Body of pancreas (tissue), 4 donors: ENCODE results near the gene SUMF2. TPM values are rescaled to one million over a fixed set of nuclear protein-coding genes. Genes with fewer than 3 reads are reported as not detected.
A peak's percentile ranks its signal among the peaks of the same experiment; 100 is the strongest.
"Not testable (repeated sequence)": the region's sequence is repeated elsewhere in the genome, so short reads cannot be mapped to it uniquely, and the experiment has no call there.

ENCODE experiments used
- ATAC-seq: fragments of 150-250 bp; one replicate; pipeline ENCODE4 v1.9.1; 2016
- DNase-seq, 4 donors: peaks; one replicate each; pipeline ENCODE4 v3.0.0-alpha.2; 2019
- H3K27ac ChIP-seq, 4 donors: fragments of 200-600 bp; sonication (generic); 1 replicate in 3 of 4; 2 replicates in 1 of 4; pipeline versions ENCODE4 v1.5.1 to v1.6.1; 2016 to 2019; ENCODE audit warnings: mild to moderate bottlenecking in 1 of 4, mixed read lengths in 1 of 4, moderate library complexity in 1 of 4
- H3K27me3 ChIP-seq, 2 donors: fragments of 200-600 bp; sonication (generic); one replicate each; pipeline ENCODE4 v1.6.0; 2016; ENCODE audit warnings: mild to moderate bottlenecking in 1 of 2
- H3K36me3 ChIP-seq, 2 donors: fragments of 200-600 bp; sonication (generic); replicated peaks in 1 of 2; 2 replicates each; pipeline ENCODE4 v1.5.1; 2016; ENCODE audit warnings: low read depth in 2 of 2; ENCODE audit not compliant: insufficient read depth in 1 of 2
- H3K4me1 ChIP-seq: fragments of 200-600 bp; sonication (generic); one replicate; pipeline ENCODE4 v1.6.0; 2016
- H3K4me3 ChIP-seq, 2 donors: fragments of 200-600 bp; sonication (generic); 1 replicate in 1 of 2; 2 replicates in 1 of 2; pipeline ENCODE4 v1.5.1; 2016 to 2019
- H3K9me3 ChIP-seq, 3 donors: fragments of 200-600 bp; sonication (generic); 1 replicate in 2 of 3; 2 replicates in 1 of 3; pipeline ENCODE4 v1.5.1; 2016
- POLR2A ChIP-seq, 3 donors: fragments of 450-650 bp; IDR thresholded peaks; one replicate each; pipeline ENCODE4 v1.6.1; 2016; ENCODE audit warnings: antibody characterized with exemption in 3 of 3, mild to moderate bottlenecking in 2 of 3
- WGBS, 2 donors: methylation state at CpG; one replicate each; pipeline ENCODE4 v1.1.5; 2017; 5-methylcytosine and 5-hydroxymethylcytosine counted together
- intact Hi-C: fragments of 100-400 bp; cut with DNase I; formaldehyde crosslinking; loops from one replicate; pipeline ENCODE4 v1.15.1; 2023
- total RNA-seq, 2 donors: library from RNA; depleted of rRNA; stranded (reverse); fragments of >200 nt; gene quantifications; one replicate each; pipeline ENCODE4 v1.1.0, GENCODE V29; 2016
- TF ChIP-seq, protein P1 (sequence below), 7 experiments: fragments of 450-650 bp in 4 of 7; fragments of 200-600 bp in 3 of 7; sonication (generic) in 3 of 7; IDR thresholded peaks; one replicate each; pipeline ENCODE4 v1.5.1; 2016 to 2019; ENCODE audit warnings: antibody characterized with exemption in 7 of 7

Gene SUMF2
- total RNA-seq, 2 donors from 2014 or later, result 105 to 143 TPM

GRCh38 chr7:56028942-56029630 lies 35.0 kb upstream of the SUMF2 start:
- intact Hi-C loops, result no loop called here
- Histone ChIP-seq H3K4me1 (peaks cover 17% of the 10 kb centered on the region), H3K4me3 (no peak overlapping the region), H3K27me3 (no peaks in the 10 kb centered on the region), H3K9me3 (no peaks in the 10 kb centered on the region), H3K27ac (peak overlapping the region in 1 of 4 donors; percentile 8), H3K36me3 (peaks cover 0 to 2% of the 10 kb centered on the region in 2 donors)
- TF ChIP-seq, protein P1, sequence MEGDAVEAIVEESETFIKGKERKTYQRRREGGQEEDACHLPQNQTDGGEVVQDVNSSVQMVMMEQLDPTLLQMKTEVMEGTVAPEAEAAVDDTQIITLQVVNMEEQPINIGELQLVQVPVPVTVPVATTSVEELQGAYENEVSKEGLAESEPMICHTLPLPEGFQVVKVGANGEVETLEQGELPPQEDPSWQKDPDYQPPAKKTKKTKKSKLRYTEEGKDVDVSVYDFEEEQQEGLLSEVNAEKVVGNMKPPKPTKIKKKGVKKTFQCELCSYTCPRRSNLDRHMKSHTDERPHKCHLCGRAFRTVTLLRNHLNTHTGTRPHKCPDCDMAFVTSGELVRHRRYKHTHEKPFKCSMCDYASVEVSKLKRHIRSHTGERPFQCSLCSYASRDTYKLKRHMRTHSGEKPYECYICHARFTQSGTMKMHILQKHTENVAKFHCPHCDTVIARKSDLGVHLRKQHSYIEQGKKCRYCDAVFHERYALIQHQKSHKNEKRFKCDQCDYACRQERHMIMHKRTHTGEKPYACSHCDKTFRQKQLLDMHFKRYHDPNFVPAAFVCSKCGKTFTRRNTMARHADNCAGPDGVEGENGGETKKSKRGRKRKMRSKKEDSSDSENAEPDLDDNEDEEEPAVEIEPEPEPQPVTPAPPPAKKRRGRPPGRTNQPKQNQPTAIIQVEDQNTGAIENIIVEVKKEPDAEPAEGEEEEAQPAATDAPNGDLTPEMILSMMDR (IDR thresholded peaks at IDR 0.05), result no peak
- no peak for TF ChIP-seq POLR2A (IDR thresholded peaks at IDR 0.05)
- 60 to 62% methylated on average over 9 of the region's 9 CpGs for WGBS, 2 donors
- DNase-seq (no peak), ATAC-seq (no peak)

DNA sequence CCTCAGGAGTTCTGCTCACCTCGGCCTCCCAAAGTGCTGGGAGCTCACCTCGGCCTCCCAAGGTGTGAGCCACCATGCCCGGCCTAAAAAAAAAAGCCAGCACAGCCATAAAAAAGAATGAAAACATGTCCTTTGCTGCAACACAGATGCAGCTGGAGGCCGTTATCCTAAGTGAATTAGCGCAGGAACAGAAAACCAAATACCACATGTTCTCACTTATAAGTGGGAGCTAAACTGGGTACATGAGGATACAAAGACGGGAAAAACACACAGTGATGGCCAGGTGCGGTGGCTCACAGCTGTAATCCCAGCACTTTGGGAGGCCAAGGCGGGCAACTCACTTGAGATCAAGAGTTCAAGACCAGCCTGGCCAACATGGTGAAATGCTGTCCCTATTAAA lies 33.7 kb upstream of the SUMF2 start:
- ATAC-seq (no peak), DNase-seq (no peak)
- H3K36me3 ChIP-seq, result peaks cover 0 to 2% of the 10 kb centered on the region in 2 donors
- no peak overlapping the region for H3K4me3 ChIP-seq
- H3K27ac ChIP-seq, result no peak overlapping the region
- no peaks in the 10 kb centered on the region for H3K27me3 ChIP-seq
- intact Hi-C loops, result no loop called here
- no peaks in the 10 kb centered on the region for H3K9me3 ChIP-seq
- no peak for TF ChIP-seq POLR2A (IDR thresholded peaks at IDR 0.05)
- TF ChIP-seq, protein P1 (IDR thresholded peaks at IDR 0.05), result no peak
- WGBS, 2 donors, result 91 to 93% methylated on average over 8 of the region's 8 CpGs
- H3K4me1 ChIP-seq, result peaks cover 17% of the 10 kb centered on the region

GRCh38 chr7:56031556-56031955 lies 32.5 kb upstream of the SUMF2 start:
- H3K9me3 ChIP-seq, H3K27me3 ChIP-seq, DNase-seq, H3K4me3 ChIP-seq, H3K36me3 ChIP-seq, intact Hi-C loops, H3K27ac ChIP-seq, ATAC-seq: not testable (repeated sequence)
- WGBS, 2 donors, result 75 to 77% methylated on average over 8 of the region's 8 CpGs
- peaks cover 17% of the 10 kb centered on the region for H3K4me1 ChIP-seq

DNA sequence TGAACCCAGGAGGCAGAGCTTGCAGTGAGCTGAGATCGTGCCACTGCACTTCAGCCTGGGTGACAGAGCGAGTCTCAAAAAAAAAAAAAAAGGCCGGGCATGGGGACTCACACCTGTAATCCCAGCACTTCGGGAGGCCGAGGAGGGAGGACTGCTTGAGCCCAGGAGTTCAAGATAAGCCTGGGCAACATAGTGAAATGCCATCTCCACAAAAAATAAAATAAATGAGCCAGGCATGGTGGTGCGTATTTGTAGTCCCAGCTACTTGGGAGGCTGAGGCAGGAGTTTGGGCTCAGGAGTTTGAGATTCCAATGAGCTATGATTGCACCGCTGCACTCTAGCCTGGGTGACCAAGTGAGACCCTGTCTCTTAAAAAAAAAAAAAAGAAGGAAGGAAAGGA lies 31.5 kb upstream of the SUMF2 start:
- peaks cover 17% of the 10 kb centered on the region for H3K4me1 ChIP-seq
- DNase-seq, H3K4me3 ChIP-seq, H3K9me3 ChIP-seq, H3K27me3 ChIP-seq, intact Hi-C loops, ATAC-seq, H3K27ac ChIP-seq, H3K36me3 ChIP-seq: not testable (repeated sequence)
- WGBS, 2 donors, result 91 to 98% methylated on average over 7 of the region's 7 CpGs

GRCh38 chr7:56033671-56034432 lies 30.2 kb upstream of the SUMF2 start:
- intact Hi-C loops, result no loop called here
- H3K27ac ChIP-seq, result peak overlapping the region in 3 of 4 donors; percentile 25 to 69 (median 53)

More at GRCh38 chr7:56033671-56034432, 30.2 kb upstream of the SUMF2 start:
- DNase-seq (peak; percentile 41 to 62 (median 47)), ATAC-seq (peak; percentile 82)
- 0% methylated on average over 21 to 27 of the region's 27 CpGs for WGBS, 2 donors
- H3K4me3 ChIP-seq, result peak overlapping the region; percentile 17 to 74
- no peaks in the 10 kb centered on the region for H3K27me3 ChIP-seq
- peaks cover 15% of the 10 kb centered on the region for H3K4me1 ChIP-seq
- TF ChIP-seq, protein P1 (IDR thresholded peaks at IDR 0.05), result peak in 4 of 7 experiments; percentile 20 to 44 (median 38)
- TF ChIP-seq POLR2A (IDR thresholded peaks at IDR 0.05), result peak in 1 of 3 donors; percentile 22
- no peaks in the 10 kb centered on the region for H3K9me3 ChIP-seq
- H3K36me3 ChIP-seq, result peaks cover 0 to 2% of the 10 kb centered on the region in 2 donors
